ENCODE results near the gene A1BG. TPM values are rescaled to one million over a fixed set of nuclear protein-coding genes. Genes with fewer than 3 reads are reported as not detected.

The A1BG gene
- total RNA-seq, 1 donor from 2014 or later, result 48.9 TPM

DNA sequence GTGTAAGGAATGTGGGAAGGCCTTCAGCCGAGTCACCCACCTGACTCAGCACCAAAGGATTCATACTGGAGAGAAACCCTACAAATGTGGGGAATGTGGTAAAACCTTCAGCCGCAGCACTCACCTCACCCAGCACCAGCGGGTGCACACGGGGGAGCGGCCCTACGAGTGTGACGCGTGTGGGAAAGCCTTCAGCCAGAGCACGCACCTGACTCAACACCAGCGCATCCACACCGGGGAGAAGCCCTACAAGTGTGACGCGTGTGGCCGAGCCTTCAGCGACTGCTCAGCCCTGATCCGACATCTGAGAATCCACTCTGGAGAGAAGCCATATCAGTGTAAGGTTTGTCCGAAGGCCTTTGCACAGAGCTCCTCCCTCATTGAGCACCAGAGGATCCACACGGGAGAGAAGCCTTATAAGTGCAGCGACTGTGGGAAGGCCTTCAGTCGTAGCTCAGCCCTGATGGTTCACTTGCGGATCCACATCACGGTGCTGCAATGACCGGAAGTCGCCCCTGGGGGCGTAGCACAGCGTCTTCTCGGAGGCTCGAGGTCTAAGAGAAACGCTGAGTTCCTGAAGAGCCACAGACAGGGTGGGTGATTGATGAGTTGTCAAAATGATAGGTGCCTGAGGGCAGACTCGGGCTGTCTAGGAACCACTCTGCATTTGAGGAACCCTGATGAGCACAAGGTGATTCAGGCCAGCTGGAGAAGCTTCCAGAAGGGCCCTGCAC is 14.3 kb downstream of the A1BG start:
- peaks cover 0 to 42% of the 10 kb centered on the region in 2 donors for H3K36me3 ChIP-seq
- intact Hi-C loops (cut with DNase I), result no loop called here
- TF ChIP-seq POLR2AphosphoS5 (IDR thresholded peaks at IDR 0.05; ENCODE audit: insufficient read depth in 1 of 2, low read depth in 1 of 2), result no peak

DNA sequence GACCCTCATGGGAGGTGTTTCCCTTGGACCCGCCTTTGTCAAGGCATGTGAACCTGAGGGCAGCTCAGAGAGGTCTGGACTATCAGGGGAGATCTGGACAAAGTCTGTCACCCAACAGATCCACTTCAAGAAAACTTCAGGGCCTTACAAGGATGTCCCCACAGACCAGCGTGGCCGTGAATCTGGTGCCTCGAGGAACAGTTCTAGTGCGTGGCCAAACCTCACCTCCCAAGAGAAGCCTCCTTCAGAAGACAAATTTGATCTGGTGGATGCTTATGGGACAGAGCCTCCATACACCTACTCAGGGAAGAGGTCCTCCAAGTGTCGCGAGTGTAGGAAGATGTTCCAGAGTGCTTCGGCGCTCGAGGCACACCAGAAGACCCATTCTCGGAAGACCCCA is 15.0 kb downstream of the A1BG start:
- H3K27ac ChIP-seq, result no peak overlapping the region
- H3K4me3 ChIP-seq, result no peak overlapping the region
- intact Hi-C loops (cut with DNase I), result no loop called here
- no peaks in the 10 kb centered on the region for H3K27me3 ChIP-seq
- no peaks in the 10 kb centered on the region for H3K9me3 ChIP-seq
- no peak for DNase-seq (ENCODE audit: extremely low spot score in 2 of 2)
- TF ChIP-seq POLR2A (IDR thresholded peaks at IDR 0.05) (no peak), POLR2AphosphoS5 (IDR thresholded peaks at IDR 0.05; ENCODE audit: insufficient read depth in 1 of 2, low read depth in 1 of 2) (no peak)
- TF ChIP-seq, protein P1, sequence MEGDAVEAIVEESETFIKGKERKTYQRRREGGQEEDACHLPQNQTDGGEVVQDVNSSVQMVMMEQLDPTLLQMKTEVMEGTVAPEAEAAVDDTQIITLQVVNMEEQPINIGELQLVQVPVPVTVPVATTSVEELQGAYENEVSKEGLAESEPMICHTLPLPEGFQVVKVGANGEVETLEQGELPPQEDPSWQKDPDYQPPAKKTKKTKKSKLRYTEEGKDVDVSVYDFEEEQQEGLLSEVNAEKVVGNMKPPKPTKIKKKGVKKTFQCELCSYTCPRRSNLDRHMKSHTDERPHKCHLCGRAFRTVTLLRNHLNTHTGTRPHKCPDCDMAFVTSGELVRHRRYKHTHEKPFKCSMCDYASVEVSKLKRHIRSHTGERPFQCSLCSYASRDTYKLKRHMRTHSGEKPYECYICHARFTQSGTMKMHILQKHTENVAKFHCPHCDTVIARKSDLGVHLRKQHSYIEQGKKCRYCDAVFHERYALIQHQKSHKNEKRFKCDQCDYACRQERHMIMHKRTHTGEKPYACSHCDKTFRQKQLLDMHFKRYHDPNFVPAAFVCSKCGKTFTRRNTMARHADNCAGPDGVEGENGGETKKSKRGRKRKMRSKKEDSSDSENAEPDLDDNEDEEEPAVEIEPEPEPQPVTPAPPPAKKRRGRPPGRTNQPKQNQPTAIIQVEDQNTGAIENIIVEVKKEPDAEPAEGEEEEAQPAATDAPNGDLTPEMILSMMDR (IDR thresholded peaks at IDR 0.05), result no peak
- no peaks in the 10 kb centered on the region for H3K4me1 ChIP-seq
- peaks cover 0 to 42% of the 10 kb centered on the region in 2 donors for H3K36me3 ChIP-seq

More for the DNA sequence above, 14.3 kb downstream of the A1BG start:
- no peaks in the 10 kb centered on the region for H3K4me1 ChIP-seq
- H3K27me3 ChIP-seq, result no peaks in the 10 kb centered on the region
- no peak for DNase-seq (ENCODE audit: extremely low spot score in 2 of 2)
- H3K4me3 ChIP-seq, result no peak overlapping the region
- no peaks in the 10 kb centered on the region for H3K9me3 ChIP-seq
- no peak overlapping the region for H3K27ac ChIP-seq

DNA sequence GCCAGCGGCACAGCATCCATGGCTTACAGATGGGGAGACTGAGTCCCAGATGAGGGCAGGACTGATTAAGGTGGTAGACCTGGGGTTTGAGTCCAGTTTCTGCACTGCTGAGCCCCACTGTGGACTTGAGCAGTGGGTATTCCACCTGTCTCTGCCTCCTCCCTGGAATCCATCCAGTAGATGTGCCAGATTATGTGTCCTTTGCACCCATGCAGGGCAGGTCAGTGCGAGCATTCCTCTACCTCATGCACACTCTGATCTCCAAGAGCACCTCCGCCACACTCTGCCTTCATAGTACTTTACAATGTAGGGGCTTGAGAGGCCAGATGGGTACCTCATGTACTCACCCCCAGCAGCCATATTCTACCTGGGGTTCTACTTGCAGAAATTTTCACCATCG is 16.5 kb downstream of the A1BG start:
- no peak for TF ChIP-seq POLR2AphosphoS5 (IDR thresholded peaks at IDR 0.05; ENCODE audit: insufficient read depth in 1 of 2, low read depth in 1 of 2)
- no peak for TF ChIP-seq POLR2A (IDR thresholded peaks at IDR 0.05)
- TF ChIP-seq, protein P1 (IDR thresholded peaks at IDR 0.05), result no peak
- intact Hi-C loops (cut with DNase I), result no loop called here
- no peak overlapping the region for H3K27ac ChIP-seq
- H3K27me3 ChIP-seq, result no peaks in the 10 kb centered on the region
- no peak for DNase-seq (ENCODE audit: extremely low spot score in 2 of 2)
- no peak overlapping the region for H3K4me3 ChIP-seq
- peaks cover 0 to 42% of the 10 kb centered on the region in 2 donors for H3K36me3 ChIP-seq
- no peaks in the 10 kb centered on the region for H3K9me3 ChIP-seq
- H3K4me1 ChIP-seq, result no peaks in the 10 kb centered on the region

DNA sequence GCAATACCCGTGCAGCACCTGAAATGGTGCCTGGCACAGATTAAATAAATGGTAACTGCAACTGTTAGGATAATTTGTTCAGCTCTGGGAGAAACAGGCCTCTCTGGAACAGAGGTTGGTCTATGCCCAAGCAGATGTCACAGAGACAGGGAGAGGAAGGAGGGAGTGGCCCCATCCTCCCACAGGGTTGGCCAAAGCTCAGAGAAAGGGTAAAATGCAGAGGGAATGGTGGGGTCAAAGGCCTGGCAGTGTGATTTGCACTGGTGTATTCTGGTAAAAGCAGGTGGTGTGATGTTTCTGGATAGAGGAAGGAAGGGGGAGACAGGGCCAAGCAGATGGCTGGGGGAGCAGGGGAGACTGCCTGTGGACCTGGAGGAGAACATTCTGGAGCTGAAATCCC is 17.1 kb downstream of the A1BG start:
- Histone ChIP-seq H3K4me3 (no peak overlapping the region), H3K27ac (no peak overlapping the region), H3K9me3 (no peaks in the 10 kb centered on the region), H3K27me3 (no peaks in the 10 kb centered on the region), H3K4me1 (no peaks in the 10 kb centered on the region), H3K36me3 (peaks cover 0 to 42% of the 10 kb centered on the region in 2 donors)
- TF ChIP-seq, protein P1 (IDR thresholded peaks at IDR 0.05), result no peak
- TF ChIP-seq POLR2A (IDR thresholded peaks at IDR 0.05), result no peak
- no peak for TF ChIP-seq POLR2AphosphoS5 (IDR thresholded peaks at IDR 0.05; ENCODE audit: insufficient read depth in 1 of 2, low read depth in 1 of 2)
- intact Hi-C loops (cut with DNase I), result no loop called here
- DNase-seq (ENCODE audit: extremely low spot score in 2 of 2), result no peak

DNA sequence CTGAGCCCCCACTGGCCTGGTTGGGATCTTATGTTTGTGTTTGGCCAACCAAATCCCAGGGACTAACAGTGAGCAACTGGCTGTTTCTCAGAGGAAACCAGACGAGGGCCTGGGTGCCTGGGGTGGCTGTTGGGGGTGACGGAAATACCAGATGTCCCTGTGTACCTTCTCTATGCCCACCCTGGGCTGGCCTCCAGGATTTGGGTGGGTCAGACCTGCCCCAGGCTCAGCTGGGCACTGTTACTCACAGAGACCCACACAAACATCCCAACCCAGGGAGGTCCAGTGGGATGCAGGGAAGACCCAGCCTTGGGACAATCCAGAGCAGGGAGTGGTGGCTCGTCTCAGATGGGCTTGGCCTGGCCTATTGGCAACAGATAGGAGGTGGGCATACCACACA is 17.7 kb downstream of the A1BG start:
- H3K9me3 ChIP-seq, result no peaks in the 10 kb centered on the region
- TF ChIP-seq, protein P1 (IDR thresholded peaks at IDR 0.05), result no peak
- TF ChIP-seq POLR2AphosphoS5 (IDR thresholded peaks at IDR 0.05; ENCODE audit: insufficient read depth in 1 of 2, low read depth in 1 of 2), result no peak
- intact Hi-C loops (cut with DNase I), result no loop called here
- no peak overlapping the region for H3K27ac ChIP-seq
- DNase-seq (ENCODE audit: extremely low spot score in 2 of 2), result no peak
- no peaks in the 10 kb centered on the region for H3K4me1 ChIP-seq
- no peaks in the 10 kb centered on the region for H3K27me3 ChIP-seq
- H3K4me3 ChIP-seq, result no peak overlapping the region
- H3K36me3 ChIP-seq, result peaks cover 0 to 42% of the 10 kb centered on the region in 2 donors
